NCI-H510A (cell line): ENCODE measurements around the gene STPG1.

Experiments used
- DNase-seq: peaks from one replicate; lab custom pipeline; 2025; lab: John Stamatoyannopoulos, UW

The STPG1 gene

GRCh38 chr1:24392982-24393650 is 20.5 kb downstream of the STPG1 start:
- no peak for DNase-seq

- no peak for DNase-seq
Measured at GRCh38 chr1:24392604-24392946, 21.0 kb downstream of the STPG1 start.

- peak; percentile 60 for DNase-seq
Measured at GRCh38 chr1:24391882-24392603, 21.5 kb downstream of the STPG1 start.

- peak; percentile 41 for DNase-seq
Measured at GRCh38 chr1:24390924-24391782, 22.4 kb downstream of the STPG1 start.

GRCh38 chr1:24389231-24389678 is 24.3 kb downstream of the STPG1 start:
- DNase-seq: no peak

DNA sequence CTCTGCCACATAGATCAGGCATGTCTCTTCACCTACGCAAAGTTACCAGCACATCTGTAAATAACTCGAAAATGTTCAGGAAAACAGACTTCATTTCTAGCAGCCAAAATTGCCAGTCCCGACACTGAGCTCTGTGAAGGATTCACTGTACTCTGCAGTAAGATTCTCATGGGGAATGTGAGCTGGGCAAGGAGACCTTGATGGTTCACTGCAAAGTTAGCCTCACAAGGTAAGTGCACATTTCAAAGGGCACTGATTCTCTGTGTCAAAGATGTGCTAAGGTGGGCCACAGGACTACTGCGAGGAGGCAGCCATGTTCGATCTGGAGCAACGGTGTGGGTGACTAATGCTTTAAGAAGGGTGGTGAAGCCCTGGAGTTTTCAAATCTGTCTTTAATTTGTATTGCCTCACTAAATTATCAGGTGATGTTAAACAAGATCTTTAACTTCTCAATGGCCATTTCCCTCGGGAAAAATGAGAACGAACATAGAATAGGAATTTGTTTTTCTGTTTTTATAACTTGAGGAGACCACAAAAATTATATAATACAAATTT is 25.2 kb downstream of the STPG1 start:
- no peak for DNase-seq

- no peak for DNase-seq
Measured at GRCh38 chr1:24387636-24388175, 25.9 kb downstream of the STPG1 start.

GRCh38 chr1:24386931-24387330 is 26.7 kb downstream of the STPG1 start:
- no peak for DNase-seq

GRCh38 chr1:24386241-24386640 is 27.3 kb downstream of the STPG1 start:
- DNase-seq: no peak

GRCh38 chr1:24385160-24385940 is 28.2 kb downstream of the STPG1 start:
- no peak for DNase-seq

GRCh38 chr1:24384251-24385090 is 29.1 kb downstream of the STPG1 start:
- no peak for DNase-seq

DNA sequence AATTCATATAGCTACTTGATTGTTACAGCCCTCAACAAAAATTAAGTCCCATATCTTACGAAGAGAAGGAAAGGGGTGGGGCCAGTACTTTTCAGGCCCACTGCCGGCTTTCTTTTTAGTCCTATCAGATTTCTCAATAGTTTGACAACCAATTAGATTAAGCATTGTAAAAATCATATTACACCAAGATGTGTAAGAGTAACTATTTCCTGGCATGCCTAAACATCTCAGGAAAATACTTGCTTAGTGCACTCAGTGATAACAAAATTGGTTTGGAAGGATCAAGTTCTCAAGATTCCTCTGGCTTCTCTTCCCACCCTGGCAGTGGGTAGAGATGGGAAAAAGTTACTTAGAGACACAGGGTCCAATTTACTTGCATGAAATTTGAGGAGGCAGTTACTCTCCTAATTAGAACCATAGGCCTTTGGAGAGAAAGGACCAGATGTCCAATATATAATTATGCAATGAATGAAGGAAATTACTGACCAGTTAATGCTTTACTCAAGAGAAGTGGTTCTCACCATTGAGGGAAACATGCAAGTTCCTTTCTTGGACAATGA is 30.1 kb downstream of the STPG1 start:
- DNase-seq: no peak

GRCh38 chr1:24382165-24382577 is 31.4 kb downstream of the STPG1 start:
- DNase-seq: no peak

DNA sequence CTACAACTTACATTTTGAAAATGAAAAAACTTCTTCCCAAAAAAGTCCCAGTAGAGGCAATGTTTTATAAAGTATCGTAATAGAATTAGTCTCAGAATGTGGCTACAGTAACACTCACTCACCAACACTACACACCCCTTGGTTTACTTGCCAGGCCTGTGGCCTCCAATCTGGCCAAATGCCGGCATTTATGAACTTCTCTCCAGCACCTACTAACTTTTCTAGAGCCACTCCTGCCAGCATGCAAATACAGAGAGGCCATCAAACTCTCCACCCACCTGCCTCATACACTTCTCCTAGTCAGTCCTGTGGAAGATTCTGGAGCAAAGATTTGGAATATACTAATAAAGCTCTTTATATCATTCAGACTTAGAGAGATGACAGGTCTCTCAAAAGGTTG is 32.3 kb downstream of the STPG1 start:
- DNase-seq: no peak

DNA sequence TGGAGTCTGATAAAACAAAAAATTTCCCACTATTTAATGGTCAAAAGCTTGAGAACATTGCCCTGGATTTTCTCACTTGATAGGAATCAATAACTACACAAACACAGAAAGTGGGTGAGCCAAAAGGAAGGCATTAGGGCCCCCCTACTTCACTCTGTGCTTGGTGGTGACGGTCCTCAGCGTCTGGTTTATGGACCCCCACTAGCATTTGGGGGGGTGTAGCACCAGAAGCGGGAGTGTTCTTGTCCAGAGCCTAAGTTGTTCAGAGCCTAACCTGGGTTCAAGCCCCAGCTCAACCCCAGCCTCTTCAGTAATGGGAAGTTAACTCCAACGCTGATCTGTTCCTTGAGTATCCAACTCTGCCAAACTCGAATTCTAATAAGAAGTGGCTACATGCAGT is 33.1 kb downstream of the STPG1 start:
- DNase-seq: no peak

- DNase-seq: no peak
Measured at GRCh38 chr1:24379733-24380315, 33.8 kb downstream of the STPG1 start.

DNA sequence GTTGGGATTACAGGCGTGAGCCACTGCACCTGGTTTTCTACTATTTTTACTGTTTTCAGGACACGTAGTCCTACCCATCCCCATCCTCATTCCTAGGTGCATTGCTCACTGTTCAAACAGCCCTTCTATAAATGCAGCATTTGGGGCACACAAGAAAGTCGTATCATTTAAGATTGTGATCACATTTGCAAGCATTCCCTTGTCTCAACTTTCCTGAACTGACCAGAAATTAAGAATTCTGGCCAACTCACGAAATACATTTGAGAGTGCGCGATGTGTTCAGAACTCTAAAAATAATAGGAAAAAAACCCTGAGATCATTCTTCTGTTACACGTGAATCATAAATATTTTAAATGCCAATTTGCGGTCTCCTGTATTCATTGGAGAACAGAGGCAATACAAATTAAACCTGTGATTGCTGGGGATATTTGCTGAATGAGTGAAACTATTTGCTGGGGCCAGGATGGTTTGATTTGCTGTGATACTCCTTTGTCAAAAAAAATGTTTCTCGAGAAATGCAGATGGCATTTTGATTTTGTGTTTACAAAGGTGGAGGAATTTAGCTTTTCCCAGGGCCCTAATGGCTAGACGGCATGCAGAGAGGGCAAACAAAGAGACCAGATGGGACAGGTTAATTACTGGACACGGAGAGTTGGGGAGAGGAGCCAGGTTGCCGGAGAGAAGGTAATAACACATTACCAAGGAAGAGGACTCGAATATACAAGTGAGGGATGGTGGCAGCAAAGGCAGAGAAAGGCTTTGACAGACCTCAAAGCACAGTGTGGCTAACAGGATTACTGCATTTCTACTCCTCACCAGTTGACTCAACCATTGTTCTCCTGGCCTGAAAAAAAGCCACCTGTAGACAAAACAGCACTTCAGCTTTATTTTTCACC is 38.4 kb downstream of the STPG1 start:
- no peak for DNase-seq

DNA sequence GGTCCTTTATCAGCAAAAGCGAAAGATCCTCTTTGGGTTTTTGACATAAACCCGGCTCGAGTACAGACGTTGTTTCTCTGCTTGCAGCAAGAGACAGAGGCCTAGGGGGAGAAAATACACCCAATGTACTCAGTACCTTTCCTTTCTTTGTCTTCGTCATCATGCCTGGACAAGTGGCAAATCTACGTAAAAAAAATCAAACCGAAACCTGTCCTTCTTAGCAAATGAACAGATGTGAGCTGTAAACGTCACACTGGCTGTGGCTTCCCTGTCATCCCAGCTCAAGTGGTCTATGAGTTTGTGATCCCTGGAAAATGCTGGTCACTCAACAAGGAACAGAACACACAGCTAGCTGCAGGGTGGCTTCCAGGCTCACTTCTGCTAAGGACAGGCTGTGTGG is 39.9 kb downstream of the STPG1 start:
- DNase-seq: no peak

DNA sequence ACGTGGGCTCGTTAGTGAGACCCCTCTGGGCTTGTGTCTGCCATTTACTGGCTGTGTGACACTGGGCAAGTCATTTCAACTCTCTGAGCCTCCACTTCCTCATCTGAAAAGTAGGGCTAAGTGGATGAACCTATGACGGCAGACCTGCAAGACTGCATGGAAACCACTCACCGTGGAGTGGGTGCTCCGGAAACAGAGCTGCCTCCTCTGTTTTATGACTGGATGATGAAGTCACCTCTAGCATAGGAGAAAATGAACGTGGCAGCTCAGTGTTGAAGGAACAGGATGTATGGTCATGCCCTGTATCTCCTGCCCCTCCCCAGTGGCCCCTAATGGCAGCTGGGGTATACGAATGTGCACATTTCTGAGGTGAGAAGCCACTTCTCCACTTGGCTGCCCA is 40.5 kb downstream of the STPG1 start:
- DNase-seq: no peak
